NOMO-1 treated with dmso at 0.1 percent for 144 hours (cell line): ENCODE data around the gene MITF.
A peak's percentile ranks its signal among the peaks of the same experiment; 100 is the strongest.

Experiments used
- DNase-seq: peaks from one replicate; lab custom pipeline; 2025; ENCODE audit not compliant: unreplicated experiment; lab: John Stamatoyannopoulos, UW

The MITF gene, protein sequence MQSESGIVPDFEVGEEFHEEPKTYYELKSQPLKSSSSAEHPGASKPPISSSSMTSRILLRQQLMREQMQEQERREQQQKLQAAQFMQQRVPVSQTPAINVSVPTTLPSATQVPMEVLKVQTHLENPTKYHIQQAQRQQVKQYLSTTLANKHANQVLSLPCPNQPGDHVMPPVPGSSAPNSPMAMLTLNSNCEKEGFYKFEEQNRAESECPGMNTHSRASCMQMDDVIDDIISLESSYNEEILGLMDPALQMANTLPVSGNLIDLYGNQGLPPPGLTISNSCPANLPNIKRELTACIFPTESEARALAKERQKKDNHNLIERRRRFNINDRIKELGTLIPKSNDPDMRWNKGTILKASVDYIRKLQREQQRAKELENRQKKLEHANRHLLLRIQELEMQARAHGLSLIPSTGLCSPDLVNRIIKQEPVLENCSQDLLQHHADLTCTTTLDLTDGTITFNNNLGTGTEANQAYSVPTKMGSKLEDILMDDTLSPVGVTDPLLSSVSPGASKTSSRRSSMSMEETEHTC

DNA sequence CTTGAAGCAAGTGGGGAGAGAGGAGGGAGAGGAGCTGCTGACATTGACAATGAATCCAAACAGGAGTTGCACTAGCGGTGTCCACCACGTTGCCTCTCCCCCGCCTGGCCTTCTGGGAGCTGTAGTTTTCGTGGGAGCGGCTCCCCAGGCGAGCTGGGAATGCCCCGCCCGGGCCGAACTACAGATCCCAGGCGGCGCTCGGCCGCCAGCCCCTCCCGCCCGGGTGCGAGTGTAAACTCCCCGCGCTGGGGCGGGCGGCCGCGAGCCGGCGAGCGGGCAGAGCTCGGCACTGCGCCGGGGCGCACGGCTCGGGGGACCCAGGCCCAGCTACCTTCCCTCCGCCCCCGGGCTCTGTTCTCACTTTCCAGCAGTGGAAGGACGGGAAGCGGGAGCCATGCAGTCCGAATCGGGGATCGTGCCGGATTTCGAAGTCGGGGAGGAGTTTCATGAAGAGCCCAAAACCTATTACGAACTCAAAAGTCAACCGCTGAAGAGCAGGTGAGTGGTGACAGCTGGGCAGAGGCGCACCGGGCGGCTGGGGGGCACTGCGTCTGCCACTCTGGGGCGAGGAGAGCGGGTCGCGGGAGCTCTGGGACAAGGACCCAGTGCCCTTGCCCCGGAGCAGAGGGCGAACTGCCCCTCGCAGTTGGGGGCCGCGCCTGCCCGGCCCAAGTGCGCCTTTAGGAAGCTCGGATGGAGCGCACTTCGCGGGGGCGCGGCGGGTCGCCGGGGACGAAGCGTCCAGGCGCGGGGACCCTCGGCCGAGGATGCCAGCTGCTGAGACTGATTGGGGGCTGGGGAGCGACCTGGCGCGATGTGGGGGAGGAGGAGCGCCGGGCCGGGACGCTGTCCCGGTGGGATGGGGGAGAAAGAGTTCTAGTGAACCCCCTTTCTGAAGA, at the start of gene MITF:
Gene MITF (plus strand): TSS at position 261 of the 899 bp plus-strand sequence. CDS start 134 bp downstream, at position 395.
- DNase-seq: peak; percentile 92

DNA sequence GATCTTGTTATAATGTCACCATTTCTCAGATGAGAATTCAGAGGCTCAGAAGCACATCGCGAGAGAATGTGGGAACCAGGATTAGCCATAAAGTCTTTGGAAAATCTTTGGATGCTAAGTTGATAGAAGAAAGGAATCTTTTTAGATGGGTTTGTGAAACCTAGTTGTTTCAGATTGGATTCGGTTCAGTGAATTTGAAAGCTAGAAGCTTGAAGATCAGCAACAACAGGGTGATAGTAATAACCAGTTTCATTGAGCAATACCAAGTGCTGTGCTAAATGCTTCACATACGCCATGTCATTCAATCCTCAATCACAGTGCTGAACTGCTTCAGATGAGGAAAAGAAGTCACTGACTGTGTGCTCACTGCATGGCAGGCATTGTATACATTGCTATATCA, 47.4 kb upstream of the MITF start:
- no peak for DNase-seq

DNA sequence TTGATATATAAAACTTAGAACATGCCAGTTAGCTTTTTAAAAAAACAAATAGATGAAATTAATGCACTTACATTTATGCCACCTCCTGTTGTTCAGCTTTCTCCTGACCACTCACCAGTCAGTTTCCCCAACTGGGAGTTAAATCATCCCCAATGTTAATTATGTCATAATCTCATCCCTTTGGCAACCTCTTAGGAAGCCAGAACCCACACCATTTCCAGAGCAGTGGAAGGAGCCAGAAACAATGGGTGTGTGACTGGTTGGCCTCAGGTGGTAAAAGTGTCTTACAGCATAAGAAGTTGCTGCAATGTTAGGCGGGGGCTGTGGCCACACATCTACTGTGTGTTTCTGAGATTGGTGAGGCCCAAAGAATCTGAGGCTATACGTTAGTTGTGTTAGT, 46.5 kb upstream of the MITF start:
- DNase-seq: no peak

DNA sequence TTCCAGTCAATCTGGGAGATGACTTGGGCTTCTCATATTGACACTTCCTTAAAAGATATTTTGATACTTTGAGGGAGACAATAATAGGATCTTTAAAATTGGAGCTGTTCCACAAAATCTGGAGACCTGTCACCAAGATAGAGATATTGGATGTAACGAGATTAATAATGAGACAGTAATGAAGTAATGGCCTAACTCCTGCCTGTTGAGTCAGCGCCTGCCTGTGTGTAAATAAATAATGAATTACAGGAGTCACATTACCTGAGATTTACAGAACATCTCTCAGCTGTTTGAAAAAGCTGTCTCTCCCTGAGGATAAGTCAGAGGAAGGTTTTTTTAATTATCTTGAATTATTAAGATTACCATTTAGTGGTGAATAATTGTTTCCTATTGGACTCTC, 43.8 kb upstream of the MITF start:
- no peak for DNase-seq

DNA sequence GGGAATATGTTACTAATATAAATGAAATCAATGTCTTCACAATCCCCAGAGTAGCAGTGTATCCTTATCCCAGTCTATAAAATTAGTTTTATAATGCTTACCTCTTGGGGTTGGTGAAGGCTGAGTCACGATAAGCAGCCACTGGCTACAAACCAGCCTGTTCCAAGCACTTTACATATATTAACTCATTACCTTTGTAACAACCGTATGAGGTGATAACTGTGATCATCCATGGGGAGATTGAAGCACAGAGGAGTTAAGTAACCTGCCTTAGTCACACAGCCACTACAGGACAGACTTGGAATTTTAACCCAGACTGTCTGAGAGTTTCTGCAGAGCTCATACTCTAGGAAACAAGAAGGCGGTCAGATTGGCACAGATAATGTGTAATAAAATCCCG, 43.3 kb upstream of the MITF start:
- no peak for DNase-seq

DNA sequence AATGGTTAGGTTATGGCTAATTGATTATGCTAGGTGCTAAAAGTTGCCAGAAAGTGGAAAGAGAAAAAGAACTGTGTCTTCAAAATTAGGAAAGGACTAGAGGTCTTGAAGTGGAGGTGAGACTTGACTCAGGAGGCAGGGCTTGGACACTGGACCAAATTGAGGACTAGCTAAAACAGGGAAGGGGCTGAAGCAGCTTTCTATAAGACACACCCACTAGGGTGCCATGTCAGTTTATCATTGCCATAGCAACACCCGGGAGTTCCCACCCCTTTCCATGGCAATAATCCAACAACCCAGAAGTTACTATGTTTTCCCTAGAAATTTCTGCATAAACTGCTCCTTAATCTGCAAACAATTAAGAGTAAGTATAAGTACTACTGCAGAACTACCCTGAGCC, 42.9 kb upstream of the MITF start:
- DNase-seq: no peak

DNA sequence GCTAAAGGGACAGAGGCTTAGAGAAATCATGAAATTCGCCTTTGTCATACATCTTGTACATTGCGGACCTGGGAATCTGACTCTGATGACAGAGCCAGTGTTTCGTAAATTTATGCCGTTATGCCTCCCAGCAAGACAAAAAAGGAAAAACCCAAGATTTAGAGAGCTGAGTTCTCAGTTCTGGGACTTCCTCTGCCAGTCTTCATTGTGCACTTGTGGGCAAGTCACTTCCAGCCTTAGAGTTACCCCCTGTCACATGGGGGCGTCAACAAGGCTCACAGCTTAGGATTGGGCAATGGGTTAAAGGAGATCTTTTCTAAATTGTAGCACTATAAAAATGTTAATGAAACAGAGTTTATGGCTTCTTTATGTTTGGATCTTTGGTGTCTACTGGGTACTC, 41.9 kb upstream of the MITF start:
- no peak for DNase-seq

DNA sequence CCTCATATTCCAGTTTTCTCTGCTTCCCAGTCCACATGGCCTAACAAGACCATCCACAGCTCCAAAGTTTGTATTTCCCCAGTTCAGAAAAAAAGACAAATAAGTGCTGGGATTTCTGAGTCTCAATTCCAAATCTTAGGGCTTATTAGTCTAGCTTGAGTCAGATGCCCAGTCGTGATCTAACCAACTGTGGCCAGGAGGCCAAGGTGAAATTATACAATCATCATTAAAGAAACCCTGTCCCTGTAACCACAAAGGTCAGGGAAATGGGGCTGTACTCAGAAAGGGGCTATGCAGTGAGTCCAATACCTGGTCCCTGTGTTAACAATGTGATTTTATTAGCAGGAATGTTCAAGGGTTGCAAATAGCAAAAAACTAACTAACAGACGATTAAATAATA, 40.5 kb upstream of the MITF start:
- no peak for DNase-seq

DNA sequence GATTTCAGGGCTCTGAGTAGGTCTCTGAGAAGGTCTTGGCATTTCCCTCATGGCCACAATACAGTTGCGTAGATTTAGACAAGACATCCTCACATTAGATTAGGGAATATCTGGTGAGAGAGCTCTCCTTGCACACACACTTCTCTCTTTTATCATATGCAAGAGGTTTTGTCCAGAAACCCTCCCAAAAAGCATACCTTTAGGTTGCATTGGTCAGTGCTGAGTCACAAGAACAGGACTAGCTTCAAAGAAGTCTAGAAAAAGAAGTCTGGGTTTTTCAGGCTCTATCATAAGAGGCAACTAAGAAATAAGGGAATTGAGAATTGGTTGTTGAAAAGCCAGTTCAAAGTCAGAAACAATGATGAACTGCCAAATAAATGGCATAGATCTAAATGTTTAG, 40.1 kb upstream of the MITF start:
- DNase-seq: no peak

DNA sequence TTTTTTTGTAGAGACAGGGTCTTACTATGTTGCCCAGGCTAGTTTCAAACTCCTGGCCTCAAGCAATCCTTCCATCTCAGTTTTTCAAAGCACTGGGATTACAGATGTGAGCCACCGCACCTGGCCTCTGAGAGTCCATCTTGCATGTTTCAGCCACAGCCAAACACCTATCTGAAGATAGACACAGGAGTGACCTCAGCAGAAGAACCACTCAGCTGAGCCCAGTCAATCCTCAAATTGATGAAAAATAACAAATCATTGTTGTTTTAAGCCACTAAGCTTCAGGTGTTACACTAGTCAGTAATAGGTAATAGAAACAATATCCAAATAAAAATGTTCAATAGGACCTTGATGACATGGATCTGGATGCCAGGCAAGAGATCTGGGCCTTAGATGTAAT, 38.3 kb upstream of the MITF start:
- no peak for DNase-seq

DNA sequence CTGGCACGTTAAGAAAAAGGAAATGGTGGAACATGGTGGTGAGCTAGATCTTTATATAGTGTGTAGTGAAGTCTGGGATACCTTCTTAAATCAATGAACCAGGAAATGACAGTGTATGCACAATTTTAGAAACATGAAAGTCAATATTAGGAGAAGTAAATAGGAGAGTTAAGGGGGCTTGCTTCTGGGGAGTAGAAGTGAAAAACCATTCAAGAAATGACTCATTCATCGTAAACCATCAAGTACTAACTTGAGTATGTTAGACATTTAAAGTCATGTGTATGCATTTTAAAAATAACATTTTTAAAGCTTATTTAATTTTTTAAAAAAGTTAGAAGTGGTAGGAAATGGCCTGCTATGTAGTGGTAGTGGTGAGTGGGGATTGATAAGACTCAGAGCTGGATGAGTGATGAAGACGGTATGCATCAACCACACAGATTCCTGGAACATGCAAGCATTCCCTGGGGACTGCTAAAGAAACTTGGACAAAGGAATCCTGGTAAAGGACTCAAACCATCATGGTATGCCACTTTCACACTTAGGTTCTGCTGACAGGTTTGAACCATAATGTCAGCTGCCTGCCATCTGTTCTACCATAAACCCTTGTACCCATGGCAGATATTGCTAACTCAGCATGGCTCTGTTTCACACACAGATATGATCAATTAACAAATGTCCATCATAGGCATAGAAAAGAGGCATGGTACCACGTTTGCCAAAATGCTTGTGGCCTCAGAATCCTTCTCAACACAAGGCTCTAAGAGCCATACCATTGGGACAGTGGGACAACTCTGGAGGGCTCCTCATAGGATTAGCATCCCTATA, 28.9 kb upstream of the MITF start:
- DNase-seq: no peak

DNA sequence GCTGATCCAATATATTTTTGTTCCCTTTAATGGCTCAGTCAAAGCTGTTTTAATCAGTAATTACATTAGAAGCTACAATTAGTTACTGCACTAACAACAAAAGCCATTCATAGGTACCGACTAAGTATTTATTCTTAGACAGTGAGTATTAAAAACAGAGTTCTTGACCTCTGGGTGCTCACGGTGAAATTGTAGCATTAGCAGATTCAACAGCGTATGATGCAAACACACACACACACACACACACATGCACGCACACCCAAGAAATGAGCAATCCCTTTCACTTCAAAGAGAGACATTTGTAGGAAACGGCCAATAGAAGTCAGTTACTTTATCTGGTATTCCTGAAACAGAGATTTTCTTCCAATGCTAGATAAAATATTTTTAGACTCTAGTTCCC, 27.0 kb upstream of the MITF start:
- DNase-seq: no peak

DNA sequence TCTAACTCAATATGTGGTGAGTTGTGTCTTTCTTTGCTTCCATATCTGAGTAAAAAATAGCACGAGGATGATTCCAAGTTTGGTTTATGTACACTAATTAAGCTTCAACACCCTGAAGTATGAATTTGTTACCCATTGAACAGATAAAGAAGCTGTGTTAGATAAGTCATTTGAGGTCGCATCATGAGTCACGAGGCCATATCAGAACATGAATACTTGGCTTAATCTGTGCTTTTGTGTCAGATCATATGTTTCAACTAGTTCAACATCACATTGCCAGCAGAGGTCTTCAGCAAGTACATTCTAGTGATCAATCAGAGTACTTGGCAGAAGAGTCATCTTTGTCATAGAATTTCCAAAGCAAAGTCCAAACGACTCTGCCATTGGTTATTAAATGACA, 26.3 kb upstream of the MITF start:
- no peak for DNase-seq

DNA sequence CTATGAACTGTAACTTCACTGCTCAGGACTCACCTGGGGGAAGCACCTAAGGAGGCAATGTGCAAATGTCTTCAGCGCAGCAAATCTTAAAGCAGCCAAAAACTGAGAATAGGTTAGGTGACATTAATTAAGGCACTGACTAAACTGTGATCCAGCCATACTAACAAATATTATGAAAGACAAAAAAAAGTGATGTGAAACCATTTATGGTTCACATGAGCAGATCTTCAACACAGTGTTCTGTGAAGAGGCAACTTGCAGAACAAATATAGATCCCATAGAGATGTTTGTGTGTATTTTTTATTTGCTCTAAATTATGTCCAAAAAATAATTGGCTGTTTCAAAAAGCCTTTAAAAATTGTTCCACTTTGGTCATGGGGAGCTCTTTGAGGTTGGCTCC, 24.1 kb upstream of the MITF start:
- DNase-seq: peak; percentile 10

DNA sequence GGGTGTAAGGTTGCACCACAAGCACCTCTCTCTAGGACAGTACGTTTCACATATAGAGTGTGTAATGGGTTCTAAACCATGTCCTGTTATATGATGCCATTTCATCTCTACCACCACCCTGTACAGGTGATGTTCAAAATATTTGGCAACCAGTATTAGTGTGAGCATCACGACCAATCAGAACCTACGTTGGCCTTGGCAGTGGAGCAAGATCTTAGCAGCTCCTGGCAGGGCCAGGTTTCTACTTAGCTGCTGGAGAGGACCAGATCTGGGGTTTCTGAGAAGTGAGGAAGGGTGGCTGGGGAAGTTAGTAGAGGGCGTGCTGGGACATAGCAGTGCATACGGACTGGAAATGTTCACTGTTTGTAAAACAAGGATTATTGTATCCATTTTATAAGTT, 23.1 kb upstream of the MITF start:
- no peak for DNase-seq

DNA sequence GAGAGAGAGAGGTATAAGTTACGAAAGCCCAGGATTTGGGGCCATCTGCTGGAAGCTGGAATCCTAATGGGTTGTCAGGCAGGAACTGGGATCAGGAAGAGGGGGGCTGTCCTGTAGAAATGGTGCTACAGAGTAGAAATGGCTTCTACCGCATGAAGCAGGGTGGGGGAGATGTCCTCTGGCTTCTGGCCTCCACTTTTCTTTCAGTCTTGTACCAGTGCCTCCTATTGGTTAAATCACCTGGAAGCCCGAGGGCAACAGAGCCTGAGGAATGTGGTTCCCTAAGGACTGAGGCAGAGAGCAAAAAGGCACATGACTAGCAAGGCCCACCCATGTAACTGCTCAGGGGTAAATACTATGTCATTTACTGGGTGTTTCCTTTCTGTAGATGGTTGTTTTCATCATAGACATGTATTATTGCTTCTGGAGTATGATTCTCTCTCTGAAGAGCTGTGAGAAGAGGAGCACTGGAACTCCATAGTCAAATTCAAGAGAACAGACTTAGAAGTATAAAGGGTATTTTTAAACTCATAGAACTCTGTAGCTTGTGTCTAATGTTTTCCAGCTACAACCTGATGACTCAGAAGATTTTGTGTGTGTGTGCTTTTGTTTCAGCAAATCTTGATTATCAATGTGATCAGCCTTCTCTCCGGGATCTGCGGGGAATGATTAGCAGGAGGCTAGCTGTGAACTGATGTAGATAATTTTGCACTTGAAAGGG, 20.2 kb upstream of the MITF start:
- DNase-seq: no peak

DNA sequence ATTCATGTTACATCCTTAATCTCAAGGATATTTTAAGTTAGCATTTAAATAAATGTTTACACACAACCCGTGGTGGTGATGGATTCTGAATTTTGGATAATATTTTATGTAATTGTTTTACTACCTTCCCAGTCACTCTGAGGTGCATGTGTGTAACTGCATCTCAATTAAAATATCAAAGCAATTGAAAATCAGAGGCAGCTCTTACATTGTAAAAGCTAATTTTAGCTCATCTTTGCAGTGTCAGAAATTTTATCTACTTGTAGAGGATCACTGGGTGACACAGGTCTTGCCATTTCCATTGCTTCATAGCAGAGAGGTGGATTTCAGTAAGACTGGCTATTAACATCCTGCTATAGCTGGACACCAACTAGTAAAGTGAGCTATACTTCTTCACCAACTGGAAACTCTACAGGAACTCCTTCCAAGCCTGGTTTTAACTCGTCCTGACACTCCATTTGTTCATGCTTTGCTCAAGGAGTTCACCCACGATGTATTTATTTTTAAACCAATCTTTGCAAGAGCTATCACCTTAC, 19.6 kb upstream of the MITF start:
- no peak for DNase-seq

DNA sequence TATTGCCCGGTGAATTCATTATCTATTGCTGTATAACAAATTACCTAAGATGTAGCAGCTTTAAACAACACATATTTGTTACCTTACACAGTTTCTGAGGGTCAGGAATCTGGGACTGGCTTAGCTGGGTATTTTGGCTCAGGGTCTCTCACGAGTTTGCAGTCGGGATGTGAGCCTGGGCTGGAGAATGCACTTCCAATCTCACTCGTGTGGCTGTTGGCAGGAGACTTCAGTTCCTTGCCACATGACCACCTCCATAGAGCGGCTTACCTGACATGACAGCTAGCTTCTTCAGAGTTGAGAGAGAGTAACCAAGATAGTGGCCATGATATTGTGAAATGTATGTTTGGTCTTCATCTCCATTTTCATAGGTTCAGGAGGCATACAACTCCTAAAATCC, 18.4 kb upstream of the MITF start:
- DNase-seq: no peak

DNA sequence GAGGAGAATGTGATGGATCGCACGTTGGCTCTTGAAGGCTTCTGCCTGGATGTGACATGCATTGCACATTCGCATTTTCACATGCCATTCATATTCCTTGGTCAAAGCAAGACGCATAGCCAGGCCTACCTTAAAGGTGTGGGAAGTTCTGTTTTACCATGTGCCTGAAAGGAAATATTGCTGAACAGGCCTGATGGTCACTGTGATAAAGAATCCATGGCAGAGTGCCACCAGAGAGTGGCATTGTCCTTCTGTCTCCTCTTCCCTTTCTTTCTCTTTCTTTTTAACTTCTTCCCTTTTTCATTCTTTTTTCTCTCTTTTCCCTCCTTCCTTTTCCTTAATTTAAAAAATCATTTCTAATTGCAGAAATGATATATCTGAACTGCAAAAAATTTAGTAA, 15.9 kb upstream of the MITF start:
- no peak for DNase-seq

DNA sequence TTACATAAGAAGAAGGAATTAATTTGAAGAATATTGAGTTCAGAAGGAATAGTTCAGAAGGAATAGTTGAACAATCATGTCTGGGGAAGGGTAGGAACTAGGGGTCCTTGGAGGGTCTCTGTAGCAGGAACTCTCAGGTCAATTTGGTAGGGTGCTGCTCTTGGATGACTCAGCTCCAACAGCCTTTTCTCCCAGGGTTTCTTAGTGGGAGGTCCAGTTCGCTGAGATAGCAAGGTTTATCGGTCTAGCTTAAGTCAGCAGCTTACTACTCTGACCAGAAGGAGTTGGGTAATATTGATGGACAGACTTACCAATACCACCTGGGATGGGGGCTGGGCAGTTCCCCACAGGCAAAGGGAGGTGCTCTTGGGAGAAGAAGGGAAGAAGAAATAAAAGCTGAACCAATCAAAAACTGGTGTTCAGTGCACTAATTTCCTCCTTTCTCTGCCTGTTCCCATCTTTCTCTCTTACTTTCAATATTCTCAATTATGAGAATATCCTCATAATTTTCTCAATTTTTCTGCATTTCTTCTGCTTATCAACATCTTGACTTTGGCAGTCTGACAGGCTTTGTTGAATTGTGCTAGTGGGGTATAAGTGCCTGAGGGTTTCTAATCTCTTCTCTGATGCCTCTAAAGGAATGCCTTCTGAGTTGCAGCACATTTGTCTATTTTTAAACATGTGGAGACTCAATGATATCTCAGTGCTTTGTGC, 14.4 kb upstream of the MITF start:
- DNase-seq: no peak
